ENCODE data around the gene BRICD5.
A peak's percentile ranks its signal among the peaks of the same experiment; 100 is the strongest.

Gene BRICD5

DNA sequence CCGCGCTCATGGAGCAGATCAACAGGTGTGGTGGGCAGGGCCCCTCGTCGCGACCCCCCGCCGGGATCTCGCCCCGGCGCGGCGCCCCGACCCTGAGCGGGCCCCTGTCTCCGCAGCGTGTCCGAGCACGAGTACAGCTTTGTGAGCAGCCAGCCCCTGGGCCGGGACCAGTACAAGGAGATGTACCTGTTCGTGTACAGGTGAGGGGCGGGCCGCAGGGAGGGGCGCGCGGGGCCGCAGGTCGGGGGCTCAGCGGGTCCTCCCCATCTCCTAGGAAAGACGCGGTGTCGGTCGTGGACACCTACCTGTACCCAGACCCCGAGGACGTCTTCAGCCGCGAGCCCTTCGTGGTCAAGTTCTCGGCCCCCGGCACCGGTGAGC is 26.4 kb upstream of the BRICD5 start:
- no peak for DNase-seq

DNA sequence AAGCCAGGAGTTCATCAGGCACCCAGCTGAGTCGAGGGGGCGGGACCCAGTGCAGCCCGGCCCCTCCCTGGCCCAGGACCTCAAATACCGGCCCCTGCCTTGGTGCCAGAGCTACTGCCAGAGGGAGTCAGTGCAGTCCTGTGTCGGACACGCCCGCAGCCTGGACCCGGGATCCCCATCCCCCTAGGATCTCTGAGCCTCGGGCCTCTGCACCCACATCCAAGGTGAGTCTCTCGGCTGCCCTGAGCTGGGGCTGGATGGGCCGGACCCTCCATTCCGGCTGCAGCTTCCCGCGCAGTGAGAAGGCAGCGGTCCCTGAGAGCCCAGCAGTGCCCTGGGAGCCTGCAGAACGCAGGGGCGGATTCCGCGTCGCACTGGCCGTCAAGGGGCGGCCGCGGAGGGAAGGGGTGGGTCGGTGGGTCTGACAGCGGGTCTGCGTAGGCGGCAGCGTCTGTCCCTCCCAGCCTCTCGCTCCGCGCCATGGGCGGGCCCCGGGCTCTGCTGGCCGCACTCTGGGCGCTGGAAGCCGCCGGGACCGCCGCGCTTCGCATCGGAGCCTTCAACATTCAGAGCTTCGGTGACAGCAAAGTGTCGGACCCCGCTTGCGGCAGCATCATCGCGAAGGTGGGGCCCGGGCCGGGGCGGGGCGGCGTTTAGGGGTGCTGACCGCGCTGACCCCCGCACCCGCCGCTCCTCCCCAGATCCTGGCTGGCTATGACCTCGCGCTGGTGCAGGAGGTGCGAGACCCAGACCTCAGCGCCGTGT is 25.9 kb upstream of the BRICD5 start, which contains the start of gene DNASE1L2:
TSS of gene DNASE1L2 (plus strand) at position 108 of the 765 bp plus-strand sequence. CDS start at position 481, 373 bp downstream.
- DNase-seq = no peak

DNA sequence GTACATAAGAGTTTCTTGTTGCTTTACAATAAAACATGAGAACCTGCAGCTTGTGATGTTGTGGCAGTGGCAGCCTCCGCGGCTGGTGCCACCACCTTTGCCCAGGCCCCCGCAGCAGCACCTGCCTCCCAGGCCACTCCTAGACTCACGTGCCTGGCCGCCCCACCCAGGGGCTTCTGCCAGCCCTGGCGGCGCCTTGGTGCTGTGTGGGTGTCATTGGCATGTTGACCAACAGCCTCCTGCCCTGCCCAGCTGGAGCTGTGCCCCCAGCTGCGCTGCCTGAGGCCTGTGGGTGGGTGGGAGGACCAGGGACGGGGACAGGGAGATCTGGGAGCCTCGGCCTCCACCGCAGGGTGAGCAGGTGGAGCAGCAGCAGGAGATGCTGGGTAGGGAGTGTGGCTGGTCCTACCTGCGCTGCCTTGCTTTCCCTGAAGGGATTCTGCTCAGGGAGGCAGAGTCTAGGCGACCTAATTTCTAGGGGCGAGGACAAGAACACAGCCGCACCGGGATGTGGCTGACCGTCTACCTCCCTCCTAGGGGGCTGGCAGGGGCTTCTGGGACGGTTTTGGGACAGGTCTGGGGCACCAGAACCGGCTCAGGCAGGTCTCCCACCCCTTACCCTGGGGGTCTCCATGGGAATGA is 25.2 kb upstream of the BRICD5 start:
- no peak for DNase-seq

DNA sequence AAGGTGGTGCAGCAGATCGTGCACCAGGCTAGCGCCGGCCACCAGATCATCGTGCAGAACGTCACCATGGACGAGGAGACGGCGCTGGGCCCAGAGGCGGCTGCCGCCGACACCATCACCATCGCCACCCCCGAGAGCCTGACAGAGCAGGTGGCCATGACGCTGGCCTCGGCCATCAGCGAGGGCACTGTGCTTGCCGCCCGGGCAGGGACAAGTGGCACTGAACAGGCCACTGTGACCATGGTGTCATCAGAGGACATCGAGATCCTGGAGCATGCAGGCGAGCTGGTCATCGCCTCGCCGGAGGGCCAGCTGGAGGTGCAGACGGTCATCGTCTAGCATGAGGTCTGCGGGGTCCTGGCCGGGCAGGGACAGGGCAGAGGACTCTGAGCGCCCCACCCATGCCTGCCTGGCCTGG is 24.6 kb upstream of the BRICD5 start:
- no peak for DNase-seq

DNA sequence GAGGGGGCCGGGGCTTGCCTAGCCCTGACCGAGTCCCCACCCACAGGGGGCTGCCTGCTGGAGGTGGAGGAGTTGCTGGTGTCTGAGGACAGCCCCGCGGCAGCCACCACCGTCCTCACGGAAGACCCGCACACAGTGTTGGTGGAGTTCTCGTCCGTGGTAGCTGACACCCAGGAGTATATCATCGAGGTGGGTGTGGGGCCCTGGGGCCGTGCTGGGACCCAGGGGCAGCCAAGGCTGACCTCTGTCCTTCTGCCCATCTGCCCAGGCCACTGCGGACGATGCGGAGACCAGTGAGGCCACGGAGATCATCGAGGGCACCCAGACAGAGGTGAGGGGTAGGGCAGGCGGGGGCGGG is 24.1 kb upstream of the BRICD5 start:
- DNase-seq = no peak

DNA sequence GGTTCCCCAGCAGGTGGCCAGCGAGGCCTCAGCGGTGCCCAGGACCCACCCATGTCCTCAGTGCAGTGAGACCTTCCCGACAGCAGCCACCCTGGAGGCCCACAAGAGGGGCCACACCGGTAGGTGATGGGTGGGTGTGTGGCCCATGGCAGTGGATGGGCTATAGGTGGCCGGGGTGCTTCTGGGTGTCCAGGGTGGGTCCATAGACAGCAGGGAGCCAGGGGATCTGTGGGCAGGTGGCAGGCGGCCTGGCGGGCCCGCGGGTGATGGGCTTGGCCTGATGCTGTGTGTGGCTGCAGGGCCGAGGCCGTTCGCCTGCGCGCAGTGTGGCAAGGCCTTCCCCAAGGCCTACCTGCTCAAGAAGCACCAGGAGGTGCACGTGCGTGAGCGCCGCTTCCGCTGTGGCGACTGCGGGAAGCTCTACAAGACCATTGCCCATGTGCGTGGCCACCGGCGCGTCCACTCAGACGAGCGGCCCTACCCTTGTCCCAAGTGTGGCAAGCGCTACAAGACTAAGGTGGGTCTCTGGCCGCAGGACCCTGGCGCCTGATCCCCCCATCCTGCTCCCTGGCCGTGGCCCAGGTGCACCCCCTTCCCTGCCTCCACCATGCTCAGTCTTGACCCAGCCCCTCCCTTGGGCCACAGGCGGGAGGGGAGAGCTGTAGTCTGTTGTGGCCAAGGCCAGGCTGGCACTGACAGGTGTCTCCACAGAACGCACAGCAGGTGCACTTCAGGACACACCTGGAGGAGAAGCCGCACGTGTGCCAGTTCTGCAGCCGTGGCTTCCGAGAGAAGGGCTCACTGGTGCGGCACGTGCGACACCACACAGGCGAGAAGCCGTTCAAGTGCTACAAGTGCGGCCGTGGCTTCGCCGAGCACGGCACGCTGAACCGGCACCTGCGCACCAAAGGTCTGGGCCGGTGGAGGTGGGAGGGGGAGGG is 23.5 kb upstream of the BRICD5 start:
- DNase-seq = no peak

DNA sequence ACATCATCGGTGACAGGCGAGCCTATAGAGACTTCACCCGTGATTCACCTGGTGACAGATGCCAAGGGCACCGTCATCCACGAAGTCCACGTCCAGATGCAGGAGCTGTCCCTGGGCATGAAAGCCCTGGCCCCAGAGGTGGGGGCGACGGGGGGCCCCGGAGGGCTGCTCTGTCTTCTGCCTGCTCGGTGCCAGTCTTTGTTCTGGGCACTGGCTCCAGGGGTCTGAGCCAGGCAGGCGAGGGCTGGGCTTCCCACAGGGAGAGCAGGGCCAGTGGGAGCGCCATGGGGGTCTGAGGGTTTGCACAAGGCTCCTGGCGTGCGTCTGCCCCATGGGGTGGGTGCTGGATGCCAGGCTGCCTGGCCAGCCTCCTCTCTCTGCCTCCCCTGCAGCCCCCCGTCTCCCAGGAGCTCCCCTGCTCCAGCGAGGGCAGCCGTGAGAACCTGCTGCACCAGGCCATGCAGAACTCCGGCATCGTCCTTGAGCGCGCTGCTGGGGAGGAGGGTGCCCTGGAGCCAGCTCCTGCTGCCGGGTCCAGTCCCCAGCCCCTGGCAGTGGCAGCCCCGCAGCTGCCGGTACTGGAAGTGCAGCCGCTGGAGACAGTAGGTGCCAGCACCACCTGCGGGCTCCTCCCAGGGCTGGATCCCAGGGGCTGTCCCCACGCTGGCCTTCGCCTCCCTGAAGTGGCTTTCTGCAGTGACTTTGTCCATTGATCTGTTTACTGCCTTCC is 22.5 kb upstream of the BRICD5 start:
- DNase-seq = no peak

DNA sequence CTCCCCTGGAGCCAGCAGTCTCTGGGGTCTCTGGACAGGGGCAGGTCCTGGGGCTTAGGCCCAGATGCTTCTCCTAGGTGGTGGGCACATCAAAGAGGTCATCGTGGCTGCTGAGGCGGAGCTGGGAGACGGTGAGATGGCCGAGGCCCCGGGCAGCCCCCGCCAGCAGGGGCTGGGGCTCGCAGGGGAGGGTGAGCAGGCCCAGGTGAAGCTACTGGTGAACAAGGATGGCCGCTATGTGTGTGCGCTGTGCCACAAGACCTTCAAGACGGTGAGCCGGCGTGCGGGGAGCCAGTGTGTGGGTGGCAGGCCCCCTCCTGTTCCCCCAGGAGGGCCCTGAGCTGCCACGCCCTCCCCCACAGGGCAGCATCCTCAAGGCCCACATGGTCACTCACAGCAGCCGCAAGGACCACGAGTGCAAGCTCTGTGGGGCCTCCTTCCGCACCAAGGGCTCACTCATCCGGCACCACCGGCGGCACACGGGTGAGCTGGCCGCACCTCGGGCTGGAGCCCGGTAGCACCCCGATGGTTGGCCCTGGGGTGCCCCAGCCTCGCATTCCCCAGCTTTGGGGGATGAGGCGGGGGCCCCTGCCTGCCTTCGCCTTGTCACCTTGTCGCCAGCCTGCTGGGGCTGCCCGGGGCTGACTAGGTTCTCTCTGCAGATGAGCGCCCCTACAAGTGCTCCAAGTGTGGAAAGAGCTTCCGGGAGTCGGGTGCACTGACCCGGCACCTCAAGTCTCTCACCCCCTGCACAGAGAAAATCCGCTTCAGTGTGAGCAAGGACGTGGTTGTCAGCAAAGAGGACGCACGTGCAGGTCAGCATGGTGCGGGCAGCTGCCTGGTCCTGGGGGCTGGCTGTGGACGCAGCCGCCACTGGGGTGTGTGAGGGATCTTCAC is 21.7 kb upstream of the BRICD5 start:
- no peak for DNase-seq

DNA sequence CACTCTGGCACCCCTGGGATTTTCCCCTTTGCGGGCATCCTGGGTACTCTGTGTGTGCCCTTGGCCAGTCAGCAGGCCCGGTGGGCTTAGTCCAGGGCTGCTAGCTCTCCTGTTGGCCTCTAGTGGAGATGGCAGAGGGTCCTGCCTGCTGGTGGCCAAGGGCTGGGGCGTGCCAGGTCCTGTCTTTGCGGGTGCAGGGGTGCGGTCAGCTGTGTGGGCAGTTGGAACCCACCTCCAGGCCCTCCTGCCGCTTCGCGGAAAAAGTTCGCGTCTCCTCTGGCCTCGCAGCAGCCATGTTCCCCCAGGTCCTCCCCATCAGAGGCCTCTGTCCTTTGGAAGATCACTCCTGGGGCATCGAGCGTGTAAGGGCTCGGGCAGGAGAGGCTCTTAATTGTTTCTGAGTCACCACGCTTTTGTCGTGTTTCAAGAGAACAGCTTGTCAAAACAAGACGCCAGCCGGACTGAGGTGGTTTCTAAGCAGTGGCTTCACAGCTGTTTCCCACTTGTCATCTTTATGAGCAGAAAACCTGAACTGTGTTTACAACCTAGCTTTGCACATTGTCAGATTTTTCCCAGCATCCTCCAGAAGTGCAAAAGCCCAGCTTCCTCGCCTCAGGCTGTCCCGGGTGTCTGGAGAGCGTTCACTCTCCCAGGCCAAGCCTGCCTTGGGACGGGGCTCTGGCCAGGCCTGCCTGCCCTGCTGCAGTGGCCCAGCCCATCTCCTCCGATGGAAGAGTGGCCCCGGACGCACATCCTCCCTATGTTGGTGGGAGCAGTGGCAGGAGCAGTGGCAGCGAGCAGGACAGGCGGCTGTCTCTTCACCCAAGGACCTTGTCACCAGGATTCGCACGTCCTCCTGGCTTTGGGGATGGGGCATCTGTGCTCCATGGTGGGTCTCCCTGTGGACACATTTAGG is 20.6 kb upstream of the BRICD5 start:
- DNase-seq = no peak

DNA sequence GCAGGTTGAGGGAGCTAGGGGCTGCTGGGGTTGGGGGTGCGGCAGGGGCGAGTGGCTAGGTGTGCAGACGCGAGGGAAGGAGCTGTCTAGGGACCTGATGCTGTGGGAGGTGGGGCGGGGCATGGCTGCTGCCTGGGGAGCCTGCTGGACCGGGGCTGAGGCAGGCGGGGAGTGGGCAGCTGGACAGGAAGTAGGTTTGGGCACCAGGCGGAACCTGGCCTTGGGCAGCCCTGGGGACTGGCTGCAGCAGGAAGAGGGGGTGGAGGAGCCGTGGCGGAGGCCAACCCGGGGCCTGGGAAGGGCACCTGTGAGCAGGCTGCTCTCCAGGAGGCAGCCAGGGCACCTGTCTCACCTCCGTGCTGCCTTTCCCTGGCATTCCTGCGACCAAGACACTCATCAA is 19.7 kb upstream of the BRICD5 start:
- DNase-seq = no peak

DNA sequence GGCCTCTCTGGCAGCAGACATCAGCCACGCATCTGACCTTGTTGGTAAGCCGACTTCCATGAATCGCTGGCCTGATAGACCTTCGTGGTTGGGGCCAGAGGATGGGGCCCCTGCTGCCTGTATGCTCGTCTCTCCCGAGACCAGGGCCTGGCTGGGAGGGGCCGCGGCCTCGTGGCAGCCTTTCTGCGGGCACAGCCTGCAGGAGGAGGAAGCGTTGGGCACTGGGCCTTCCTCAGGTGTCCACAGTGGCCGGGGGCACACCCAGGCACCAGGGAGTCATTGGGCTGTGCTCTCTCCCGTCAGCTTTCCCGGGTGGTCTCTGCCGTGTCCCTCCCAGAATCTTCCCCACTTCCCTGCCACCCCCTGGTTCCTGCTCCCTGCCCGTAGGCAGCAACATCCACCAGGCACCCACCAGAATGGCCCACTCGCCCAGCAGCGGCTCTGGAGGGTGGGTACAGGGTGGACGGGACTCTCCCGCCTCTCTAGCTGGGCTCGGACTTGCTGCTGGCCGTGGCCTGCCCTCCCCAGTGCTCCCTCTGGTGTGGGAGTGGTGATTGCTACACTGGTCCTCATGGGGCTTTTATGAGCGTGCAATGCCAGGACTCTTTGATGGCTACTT is 19.1 kb upstream of the BRICD5 start:
- no peak for DNase-seq

DNA sequence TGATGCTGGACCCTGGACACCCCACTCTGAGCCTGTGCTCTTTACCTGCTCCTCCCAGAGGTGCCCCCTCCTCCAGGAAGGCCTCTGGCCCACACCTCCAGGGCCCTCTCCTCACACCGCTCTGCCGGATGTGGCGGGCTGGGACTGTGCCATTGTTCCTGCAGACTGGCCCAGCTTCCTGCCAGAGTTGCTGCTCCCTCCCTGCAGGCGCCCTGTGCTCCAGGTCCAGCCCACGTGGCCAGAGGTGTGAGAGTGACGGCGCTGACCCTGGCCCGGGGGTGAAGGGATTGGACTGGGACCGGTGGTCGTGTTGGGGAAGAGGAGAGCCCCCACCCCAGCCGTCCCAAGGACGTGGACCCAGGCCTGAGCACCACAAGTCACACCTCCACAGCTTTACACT is 18.4 kb upstream of the BRICD5 start:
- DNase-seq = no peak

DNA sequence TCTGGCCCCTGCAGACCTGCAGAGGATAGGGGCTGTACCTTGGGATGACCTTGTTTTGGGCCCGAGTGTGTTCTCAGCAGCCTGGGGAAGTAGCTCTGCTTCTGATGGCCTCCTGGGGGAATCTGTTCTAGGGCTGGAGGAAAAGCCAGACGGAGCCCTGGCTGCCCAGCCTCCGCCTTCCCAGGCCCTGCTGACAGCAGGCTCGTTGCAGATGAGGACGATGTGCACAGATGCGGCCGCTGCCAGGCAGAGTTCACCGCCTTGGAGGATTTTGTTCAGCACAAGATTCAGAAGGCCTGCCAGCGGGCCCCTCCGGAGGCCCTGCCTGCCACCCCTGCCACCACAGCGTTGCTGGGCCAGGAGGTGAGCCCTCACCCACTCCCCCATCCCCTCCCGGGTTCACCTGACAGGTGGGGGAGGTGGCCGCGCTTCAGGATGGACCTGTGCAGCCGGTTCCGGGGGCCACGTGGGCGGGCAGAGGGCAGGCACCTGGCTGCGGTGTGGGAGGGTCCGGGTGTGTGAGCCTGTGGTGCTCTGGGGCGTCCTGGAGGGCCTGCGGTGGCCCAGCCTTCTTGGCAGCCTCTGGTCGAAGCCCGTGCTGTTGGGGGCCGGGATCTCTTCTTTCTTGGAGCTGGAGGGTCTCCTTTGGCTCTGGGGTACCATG is 17.6 kb upstream of the BRICD5 start:
- no peak for DNase-seq

DNA sequence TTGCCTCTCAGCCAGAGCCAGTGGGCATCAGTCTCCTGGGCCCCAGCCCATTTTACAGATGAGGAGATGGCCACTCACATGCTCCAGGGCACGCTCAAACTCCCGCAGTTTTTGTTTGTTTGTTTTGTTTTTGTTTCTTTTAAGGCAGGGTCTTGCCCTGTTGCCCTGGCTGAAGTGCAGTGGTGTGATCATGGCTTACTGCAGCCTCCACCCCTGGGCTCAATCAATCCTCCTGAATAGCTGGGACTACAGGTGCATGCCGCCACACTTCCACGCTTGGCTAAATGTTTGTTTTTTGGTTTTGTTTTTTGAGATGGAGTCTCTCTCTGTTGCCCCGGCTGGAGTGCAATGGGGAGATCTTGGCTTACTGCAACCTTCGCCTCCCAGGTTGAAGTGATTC is 16.3 kb upstream of the BRICD5 start:
- no peak for DNase-seq

DNA sequence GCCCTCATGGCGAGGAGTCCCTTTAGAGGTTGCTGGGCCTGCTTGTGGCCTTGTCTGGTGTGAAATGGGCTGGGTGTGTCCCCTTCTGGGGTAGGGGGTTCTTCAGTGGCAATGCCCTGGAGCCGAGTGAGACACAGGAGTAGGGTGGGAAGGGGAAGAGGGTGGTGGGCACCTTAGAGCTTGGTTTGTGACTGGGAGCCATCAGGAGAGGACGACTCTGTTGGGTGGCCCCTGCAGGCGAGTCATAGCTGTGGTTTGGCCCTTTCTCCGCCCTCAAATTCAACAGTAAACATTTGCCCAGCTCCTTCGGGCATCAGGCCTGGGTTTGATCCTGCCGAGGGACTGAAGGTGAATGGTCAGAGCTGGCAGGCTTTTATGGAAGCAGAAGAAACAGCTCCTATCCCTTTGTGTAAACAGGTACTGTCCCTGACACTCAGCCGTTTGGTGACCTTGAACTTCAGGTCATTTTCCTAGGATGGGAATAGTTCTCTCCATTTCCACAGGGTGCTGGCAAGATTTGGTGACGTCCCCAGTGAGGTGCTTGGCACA is 15.7 kb upstream of the BRICD5 start:
- DNase-seq = no peak

DNA sequence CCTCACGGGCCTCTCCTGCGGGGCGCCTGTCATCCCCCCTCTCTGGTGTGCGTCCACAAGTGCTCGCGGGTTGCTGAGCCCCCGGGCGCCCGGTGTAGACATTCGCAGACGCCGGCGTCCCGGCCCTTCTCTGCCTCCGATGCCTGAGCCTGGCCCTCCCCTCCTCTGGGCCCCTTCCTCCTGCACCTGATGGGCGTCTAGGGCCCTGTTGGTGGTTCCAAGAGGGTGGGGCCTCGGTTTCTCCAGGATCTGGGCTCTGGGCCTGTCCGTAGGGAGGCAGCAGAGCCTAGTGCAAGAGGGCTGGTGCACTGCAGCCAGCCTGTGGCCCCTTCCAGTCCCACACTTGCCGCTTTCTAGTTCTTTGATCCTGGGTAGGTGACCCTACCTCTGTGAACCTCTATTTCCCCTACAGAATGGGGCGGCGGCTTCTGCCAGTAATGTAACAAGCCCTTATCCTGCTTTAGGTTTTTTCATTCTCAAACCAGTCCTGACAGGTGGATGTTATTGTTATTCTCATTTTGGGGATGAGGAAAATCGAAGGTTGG is 13.4 kb upstream of the BRICD5 start:
- DNase-seq = peak in 1 of 2 donors; percentile 26

DNA sequence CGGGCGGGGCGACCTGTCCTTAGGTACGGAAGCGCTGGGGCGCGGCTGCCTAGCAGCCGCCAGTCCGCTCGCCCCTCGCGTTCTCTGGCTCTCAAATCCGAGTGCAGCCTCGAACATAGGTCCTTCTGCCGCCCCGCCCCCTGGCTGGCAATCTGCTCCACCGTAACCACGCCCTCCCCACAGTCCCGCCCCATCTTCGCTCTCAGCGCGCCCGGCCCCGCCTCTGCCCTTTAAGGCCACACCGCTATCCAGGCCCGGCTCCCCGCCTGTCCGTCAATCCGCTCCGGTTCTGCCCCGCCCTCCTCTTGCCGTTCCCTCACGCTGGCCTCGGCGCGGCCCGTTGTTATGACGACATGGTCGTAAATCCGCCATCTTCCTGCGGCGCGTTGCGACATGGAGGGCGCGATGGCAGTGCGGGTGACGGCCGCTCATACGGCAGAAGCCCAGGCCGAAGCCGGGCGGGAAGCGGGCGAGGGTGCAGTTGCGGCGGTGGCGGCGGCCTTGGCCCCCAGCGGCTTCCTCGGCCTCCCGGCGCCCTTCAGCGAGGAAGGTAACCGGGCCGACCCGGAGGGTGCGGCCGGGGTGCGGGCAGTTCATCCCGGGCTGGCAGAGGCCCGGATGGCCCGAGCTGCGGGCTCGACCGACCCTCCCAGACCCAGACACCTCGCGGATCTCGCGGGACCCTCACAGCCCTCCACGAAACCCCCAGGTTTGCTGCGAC is 12.7 kb upstream of the BRICD5 start, which contains the start of gene E4F1:
TSS of gene E4F1 (plus strand) at position 371 of the 721 bp plus-strand sequence. CDS start at position 394, 23 bp downstream.
- DNase-seq = peak; percentile 99

DNA sequence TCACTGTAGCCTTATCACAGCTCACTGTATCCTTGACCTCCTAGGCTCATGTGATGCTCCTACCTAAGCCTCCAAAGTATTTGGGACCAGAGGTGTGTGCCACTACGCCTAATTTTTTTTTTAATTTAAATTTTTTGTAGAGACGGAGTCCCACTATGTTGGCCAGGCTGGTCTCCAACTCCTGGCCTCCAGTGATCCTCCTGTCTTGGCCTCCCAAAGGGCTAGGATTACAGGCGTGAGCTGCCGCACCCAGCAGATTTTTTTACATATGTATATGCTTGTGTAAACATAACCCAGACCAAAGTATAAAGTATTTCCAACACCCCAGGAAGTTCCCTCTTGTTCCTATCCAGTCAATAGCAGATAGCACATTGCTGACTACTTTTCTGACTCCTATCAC is 5.7 kb upstream of the BRICD5 start:
- DNase-seq = no peak

All from activated CD4-positive, alpha-beta T cell treated with anti-CD3 and anti-CD28 coated beads for 4 hours (primary cell).